ENCODE measurements around the gene CSRP2.

- TF ChIP-seq POLR2A (IDR thresholded peaks at IDR 0.05; ENCODE audit: low read depth, low read length) (no peak), POLR2AphosphoS5 (IDR thresholded peaks at IDR 0.05; ENCODE audit: low read depth, low read length) (no peak), TAF1 (IDR thresholded peaks at IDR 0.05; ENCODE audit: borderline replicate concordance, low read depth, low read length) (no peak)
These were observed 7.7 kb downstream of the CSRP2 start for GRCh38 chr12:76871082-76871481.

Data from GM12892 (cell line).